GM12878 (cell line): Measurements from ENCODE around the gene TMEM50A. TPM values are rescaled to one million over a fixed set of nuclear protein-coding genes. Genes with fewer than 3 reads are reported as not detected.
"Not testable (repeated sequence)": the region's sequence is repeated elsewhere in the genome, so short reads cannot be mapped to it uniquely, and the experiment has no call there.

Experiments
- ATAC-seq: fragments of 200-7000 bp; cut with Tn5 transposase; 3 replicates; pipeline ENCODE4 v1.9.1; 2020; ENCODE audit warnings: mild to moderate bottlenecking, moderate library complexity
- BruUV-seq: library from RNA; stranded (reverse); fragments of 400-500 nt; replicated peaks from 2 replicates; lab custom pipeline; 2021; lab: Mats Ljungman, UMichigan
- CTCF ChIA-PET: fragments of 300-600 bp; sonication (Branson Sonifier 250); formaldehyde crosslinking; extraction: SDS; loops from one replicate; lab custom pipeline; 2021; ENCODE audit warnings: inconsistent platforms; lab: Yijun Ruan, JAX
- POLR2A ChIA-PET: fragments of 350-600 bp; formaldehyde crosslinking; extraction: SDS; loops from one replicate; lab custom pipeline; 2021; ENCODE audit warnings: inconsistent platforms; lab: Charles Lee
- RAD21 ChIA-PET: fragments of 300-600 bp; sonication (Branson Sonifier 250); formaldehyde crosslinking; loops from one replicate; lab custom pipeline; 2023; ENCODE audit warnings: antibody characterized with exemption; ENCODE audit not compliant: unreplicated experiment; lab: Charles Lee
- SMC1A ChIA-PET: fragments of 300-600 bp; sonication (Branson Sonifier 250); formaldehyde crosslinking; loops from one replicate; lab custom pipeline; 2023; ENCODE audit not compliant: unreplicated experiment, uncharacterized antibody; lab: Charles Lee
- DNase-seq: peaks from one replicate; pipeline ENCODE4 v3.0.0-alpha.2; 2011; ENCODE audit warnings: low read depth, low spot score
- FAIRE-seq: peaks from 3 replicates; lab custom pipeline; 2011; peaks lifted over from hg19 to GRCh38; lab: Jason Lieb, UNC
- H2AFZ ChIP-seq: 2 replicates; pipeline ENCODE4 v1.6.0; 2011; ENCODE audit warnings: low read depth, low read length, control low read depth; ENCODE audit not compliant: control insufficient read depth
- H3K27ac ChIP-seq: 2 replicates; pipeline ENCODE4 v1.5.1; 2011; ENCODE audit warnings: control low read depth; ENCODE audit not compliant: control insufficient read depth, insufficient read depth
- H3K27me3 ChIP-seq, 2 experiments: replicated peaks in 1 of 2; 2 replicates each; pipeline versions ENCODE4 v1.6.0 to v1.6.1; 2011; ENCODE audit warnings: low read length in 1 of 2; ENCODE audit not compliant: control insufficient read depth in 2 of 2, insufficient read depth in 2 of 2
- H3K36me3 ChIP-seq, 2 experiments: 2 replicates each; pipeline ENCODE4 v1.5.1; 2011; ENCODE audit warnings: low read length in 1 of 2; ENCODE audit not compliant: control insufficient read depth in 2 of 2, insufficient read depth in 2 of 2
- H3K4me1 ChIP-seq: 2 replicates; pipeline ENCODE4 v1.6.1; 2011; ENCODE audit warnings: mild to moderate bottlenecking, low read length, moderate library complexity, mixed read lengths; ENCODE audit not compliant: control insufficient read depth, insufficient read depth
- H3K4me2 ChIP-seq: 2 replicates; pipeline ENCODE4 v1.6.0; 2011; ENCODE audit warnings: control low read depth; ENCODE audit not compliant: control insufficient read depth, insufficient read depth
- H3K4me3 ChIP-seq: fragments of 200-600 bp; sonication (generic); 2 replicates; pipeline ENCODE4 v1.5.1; 2016
- H3K79me2 ChIP-seq: 2 replicates; pipeline ENCODE4 v1.6.0; 2011; ENCODE audit warnings: low read length; ENCODE audit not compliant: control insufficient read depth, insufficient read depth
- H3K9ac ChIP-seq: 2 replicates; pipeline ENCODE4 v1.8.0; 2011; ENCODE audit warnings: low read length, control low read depth, mixed read lengths; ENCODE audit not compliant: control insufficient read depth, insufficient read depth
- H3K9me3 ChIP-seq: replicated peaks from 3 replicates; pipeline ENCODE4 v1.5.1; 2011; ENCODE audit warnings: mild to moderate bottlenecking, low read length; ENCODE audit not compliant: control insufficient read depth, insufficient read depth
- H4K20me1 ChIP-seq: 2 replicates; pipeline ENCODE4 v1.6.0; 2011; ENCODE audit not compliant: control insufficient read depth, insufficient read depth
- WGBS: methylation state at CpG from one replicate; pipeline ENCODE4 v1.1.6; 2016; ENCODE audit warnings: low lambda C conversion rate; ENCODE audit not compliant: insufficient replicate concordance, insufficient coverage; ENCODE audit errors: missing lambda C conversion rate; 5-methylcytosine and 5-hydroxymethylcytosine counted together
- in situ Hi-C: fragments of 300-500 bp; cut with MboI; formaldehyde crosslinking; loops from 9 replicates; pipeline ENCODE4 v1.14.3; 2018; ENCODE audit warnings: mixed read lengths
- intact Hi-C: fragments of 100-400 bp; cut with micrococcal nuclease; formaldehyde crosslinking; loops from one replicate; pipeline ENCODE4 v1.14.2; 2022; ENCODE audit not compliant: unreplicated experiment
- polyA plus RNA-seq, 11 experiments: library from polyadenylated mRNA; depleted of rRNA in 4 of 11; unstranded in 6 of 11; stranded (reverse) in 5 of 11; fragments of >200 nt; fragmentation: Nextera tagmentation in 4 of 11; fragmentation: Illumina TruSeq in 1 of 11; extraction: Ambion mirVana in 4 of 11; extraction: Trizol in 1 of 11; gene quantifications; 1 replicate in 1 of 11; 2 replicates in 10 of 11; pipeline versions ENCODE4 v1.2.1 to v1.2.3, GENCODE V29; 2011 to 2016; ENCODE audit warnings: inconsistent platforms in 2 of 11, missing spikeins in 2 of 11, low read depth in 1 of 11
- total RNA-seq, 4 experiments: library from RNA; depleted of rRNA in 3 of 4; stranded (reverse); fragments of >200 nt in 3 of 4; fragmentation: Illumina TruSeq in 1 of 4; extraction: Trizol in 1 of 4; gene quantifications; 2 replicates each; pipeline versions ENCODE4 v1.2.1 to v1.2.3, GENCODE V29; 2013 to 2021

Gene TMEM50A
- total and polyA plus RNA-seq, 10 of the 15 experiments (the other 5 are each of a cell fraction or from before 2014, with no cell fraction given) = 23.5 to 148 (median 85.5) TPM

DNA sequence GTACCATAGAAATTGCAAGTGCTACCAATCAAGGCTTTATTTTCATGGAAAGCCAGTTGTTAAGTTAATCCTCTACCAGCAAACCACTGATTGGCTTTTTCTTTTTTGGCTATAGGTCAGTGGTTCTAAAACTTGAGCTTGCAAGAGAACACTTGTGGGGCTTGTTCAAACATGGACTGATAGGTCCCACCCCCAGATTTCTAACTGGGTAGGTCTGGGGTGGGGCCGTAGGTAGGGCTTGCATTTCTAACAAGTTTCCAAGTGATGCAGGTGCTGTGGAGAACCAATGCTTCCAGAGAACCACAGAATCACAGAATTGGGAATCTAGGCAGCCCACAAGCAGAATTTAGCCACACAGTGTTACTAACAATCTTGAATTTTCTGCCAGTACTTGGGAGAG is 45.7 kb downstream of the TMEM50A start:
- POLR2A ChIA-PET, intact Hi-C loops, H3K4me1 ChIP-seq, H4K20me1 ChIP-seq, H3K27me3 ChIP-seq, H3K4me3 ChIP-seq, H3K36me3 ChIP-seq, H3K9ac ChIP-seq, CTCF ChIA-PET, FAIRE-seq, in situ Hi-C loops, H2AFZ ChIP-seq, ATAC-seq, H3K79me2 ChIP-seq, H3K27ac ChIP-seq, H3K9me3 ChIP-seq, H3K4me2 ChIP-seq, DNase-seq, BruUV-seq, RAD21 ChIA-PET, SMC1A ChIA-PET: not testable (repeated sequence)
- no CpG with 5 or more reads among the region's 1 CpG for WGBS

DNA sequence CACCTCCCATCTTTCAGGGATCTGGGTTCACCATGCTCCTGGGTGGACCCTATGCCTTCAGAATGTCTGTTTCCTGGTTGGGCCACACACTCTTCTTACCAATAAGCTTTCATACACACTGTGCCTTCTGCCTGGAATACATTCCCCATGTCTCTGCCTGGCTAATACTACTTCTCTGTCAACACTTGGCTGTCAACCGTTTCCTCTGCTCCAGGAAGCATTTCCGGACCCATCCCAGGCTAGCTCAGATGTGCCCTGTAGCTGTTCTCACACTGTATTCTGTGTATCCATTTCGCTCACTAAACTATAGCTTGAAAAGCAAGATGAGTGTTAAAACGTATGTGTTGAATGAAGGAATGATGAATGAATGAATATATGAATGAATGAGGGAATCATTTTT is 49.0 kb downstream of the TMEM50A start:
- H3K36me3 ChIP-seq, H2AFZ ChIP-seq, H3K4me1 ChIP-seq, RAD21 ChIA-PET, ATAC-seq, H3K27me3 ChIP-seq, CTCF ChIA-PET, H4K20me1 ChIP-seq, DNase-seq, H3K4me2 ChIP-seq, SMC1A ChIA-PET, BruUV-seq, H3K4me3 ChIP-seq, H3K27ac ChIP-seq, H3K79me2 ChIP-seq, H3K9ac ChIP-seq, POLR2A ChIA-PET, FAIRE-seq, in situ Hi-C loops, intact Hi-C loops, H3K9me3 ChIP-seq: not testable (repeated sequence)
- WGBS = 43% methylated on average over 4 of the region's 4 CpGs

DNA sequence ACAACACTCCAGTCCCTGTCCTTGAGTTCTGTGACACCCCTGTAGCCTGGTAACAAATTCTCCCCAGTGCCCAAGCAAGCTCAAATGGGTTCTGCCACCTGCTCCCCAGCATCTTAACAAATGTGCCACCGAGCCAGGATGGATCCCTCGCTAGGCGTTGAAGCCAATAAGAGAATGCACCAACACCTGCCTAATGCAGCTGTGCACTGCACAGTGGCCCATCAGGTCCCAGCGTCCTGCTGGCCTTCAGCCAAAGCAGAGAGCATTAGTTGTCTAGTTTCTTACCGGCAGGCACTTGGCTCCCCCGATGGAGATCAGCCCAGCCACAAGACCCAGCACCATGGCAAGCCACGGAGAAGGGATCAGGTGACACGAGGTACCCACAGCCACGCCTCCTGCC is 50.6 kb downstream of the TMEM50A start:
- FAIRE-seq, H3K79me2 ChIP-seq, H3K27me3 ChIP-seq, SMC1A ChIA-PET, H2AFZ ChIP-seq, H3K27ac ChIP-seq, intact Hi-C loops, CTCF ChIA-PET, H3K9me3 ChIP-seq, H3K4me3 ChIP-seq, H3K4me1 ChIP-seq, H4K20me1 ChIP-seq, in situ Hi-C loops, H3K36me3 ChIP-seq, RAD21 ChIA-PET, DNase-seq, POLR2A ChIA-PET, BruUV-seq, ATAC-seq, H3K4me2 ChIP-seq, H3K9ac ChIP-seq: not testable (repeated sequence)
- 76% methylated on average over 6 of the region's 9 CpGs for WGBS

DNA sequence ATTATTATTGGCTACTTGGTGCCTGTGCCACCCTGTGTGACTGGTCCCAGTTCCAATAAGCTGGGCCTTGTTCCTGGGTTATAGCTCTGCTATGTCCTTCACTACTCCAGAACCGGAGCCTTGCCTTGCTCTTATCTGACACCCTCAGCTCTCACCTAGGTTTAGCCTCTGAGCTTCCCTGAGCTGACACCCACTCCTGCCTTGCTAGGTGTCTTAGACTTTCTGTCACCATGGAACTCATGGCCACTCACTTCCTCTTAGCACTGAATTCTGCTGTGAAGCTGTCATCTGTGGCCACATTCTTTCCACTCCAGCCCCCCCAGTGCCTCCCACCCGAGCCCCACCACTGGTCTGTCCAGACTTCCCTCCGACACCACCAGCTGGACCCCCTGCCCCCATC is 51.6 kb downstream of the TMEM50A start:
- H3K27me3 ChIP-seq, H3K4me1 ChIP-seq, BruUV-seq, DNase-seq, in situ Hi-C loops, H3K9me3 ChIP-seq, H3K79me2 ChIP-seq, H3K27ac ChIP-seq, intact Hi-C loops, H4K20me1 ChIP-seq, H3K36me3 ChIP-seq, RAD21 ChIA-PET, SMC1A ChIA-PET, H2AFZ ChIP-seq, H3K4me3 ChIP-seq, POLR2A ChIA-PET, H3K4me2 ChIP-seq, CTCF ChIA-PET, FAIRE-seq, H3K9ac ChIP-seq: not testable (repeated sequence)
- 68% methylated on average over 2 of the region's 3 CpGs for WGBS
- ATAC-seq = peak; percentile 51
